ENCODE measurements around the gene STAT4.

STAT4 gene

DNA sequence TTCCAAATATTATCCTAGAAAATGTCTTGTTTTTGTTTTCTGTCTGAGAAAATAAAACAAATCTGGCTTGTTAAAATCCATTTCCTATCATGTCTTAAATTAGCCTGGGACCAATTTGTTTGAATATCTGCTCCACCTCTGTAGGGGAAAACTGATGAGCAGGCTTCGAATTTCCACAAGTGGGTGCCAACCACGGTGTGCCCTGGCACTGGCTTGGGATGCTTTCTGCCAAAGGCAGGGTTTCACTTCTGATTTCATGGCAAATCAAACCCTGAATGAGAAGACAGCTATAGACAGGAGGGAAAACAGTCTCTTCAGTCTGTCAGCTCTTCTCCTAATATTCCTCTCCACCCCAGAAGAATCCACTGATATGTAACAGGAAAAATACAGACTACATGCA, 33.7 kb upstream of the STAT4 start:
- Histone ChIP-seq H3K27me3 (ENCODE audit: control insufficient read depth, insufficient read depth, low read length) (no peaks in the 10 kb centered on the region), H3K36me3 (ENCODE audit: insufficient read depth, low read length) (no peaks in the 10 kb centered on the region), H3K9me3 (replicated peaks; ENCODE audit: low read length) (no peaks in the 10 kb centered on the region), H3K9ac (ENCODE audit: low read depth, low read length) (no peak overlapping the region), H3K4me2 (ENCODE audit: low read length) (no peak overlapping the region), H3K4me3 (ENCODE audit: low read length) (no peak overlapping the region), H3K4me1 (ENCODE audit: control insufficient read depth, insufficient read depth, low read length) (peaks cover 15% of the 10 kb centered on the region)

DNA sequence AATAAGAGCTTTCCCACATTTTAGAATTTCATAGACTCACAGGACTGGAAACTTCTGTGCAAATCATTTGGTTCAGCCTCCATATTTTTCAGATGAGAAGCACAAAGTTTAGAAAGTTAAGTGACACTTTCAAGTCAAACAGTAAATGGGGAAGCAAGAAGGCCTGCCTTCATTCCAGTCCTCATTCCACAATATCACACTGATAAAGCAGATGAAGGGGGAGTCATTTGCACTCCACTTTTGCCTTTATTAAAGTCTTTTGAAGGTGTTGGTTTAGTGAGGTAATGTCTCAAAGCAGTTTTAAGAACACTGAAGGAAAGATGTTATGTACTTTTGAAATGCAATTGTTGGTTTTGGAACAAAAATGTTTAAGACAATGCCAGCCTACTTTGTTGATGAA, 32.7 kb upstream of the STAT4 start:
- Histone ChIP-seq H3K27me3 (ENCODE audit: control insufficient read depth, insufficient read depth, low read length) (no peaks in the 10 kb centered on the region), H3K36me3 (ENCODE audit: insufficient read depth, low read length) (no peaks in the 10 kb centered on the region), H3K4me1 (ENCODE audit: control insufficient read depth, insufficient read depth, low read length) (peaks cover 15% of the 10 kb centered on the region), H3K9ac (ENCODE audit: low read depth, low read length) (no peak overlapping the region), H3K4me3 (ENCODE audit: low read length) (no peak overlapping the region), H3K4me2 (ENCODE audit: low read length) (no peak overlapping the region), H3K9me3 (replicated peaks; ENCODE audit: low read length) (no peaks in the 10 kb centered on the region)

DNA sequence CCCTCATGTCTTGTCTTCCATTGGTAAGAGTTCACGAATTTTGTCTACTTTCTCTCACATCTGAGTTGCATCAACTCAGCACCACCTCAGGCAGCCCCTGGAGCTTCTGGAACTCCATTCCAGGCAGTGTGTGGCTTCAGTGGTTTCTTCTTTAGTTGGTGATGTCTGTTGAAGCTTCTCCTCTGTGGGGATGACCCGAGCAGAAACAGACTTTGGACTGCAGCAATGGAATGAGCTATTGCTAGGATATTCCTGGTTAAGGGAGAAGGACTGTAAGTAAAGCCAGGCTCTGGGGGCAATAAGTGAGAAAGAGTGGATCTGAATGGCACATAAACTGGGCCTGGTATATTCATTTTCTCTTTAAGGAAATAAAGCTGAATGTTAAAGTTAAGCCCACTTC, 32.3 kb upstream of the STAT4 start:
- no peak overlapping the region for H3K4me3 ChIP-seq (ENCODE audit: low read length)
- H3K9me3 ChIP-seq (replicated peaks; ENCODE audit: low read length) = no peaks in the 10 kb centered on the region
- H3K36me3 ChIP-seq (ENCODE audit: insufficient read depth, low read length) = no peaks in the 10 kb centered on the region
- no peak overlapping the region for H3K9ac ChIP-seq (ENCODE audit: low read depth, low read length)
- H3K4me2 ChIP-seq (ENCODE audit: low read length) = no peak overlapping the region
- H3K27me3 ChIP-seq (ENCODE audit: control insufficient read depth, insufficient read depth, low read length) = no peaks in the 10 kb centered on the region
- peaks cover 15% of the 10 kb centered on the region for H3K4me1 ChIP-seq (ENCODE audit: control insufficient read depth, insufficient read depth, low read length)

DNA sequence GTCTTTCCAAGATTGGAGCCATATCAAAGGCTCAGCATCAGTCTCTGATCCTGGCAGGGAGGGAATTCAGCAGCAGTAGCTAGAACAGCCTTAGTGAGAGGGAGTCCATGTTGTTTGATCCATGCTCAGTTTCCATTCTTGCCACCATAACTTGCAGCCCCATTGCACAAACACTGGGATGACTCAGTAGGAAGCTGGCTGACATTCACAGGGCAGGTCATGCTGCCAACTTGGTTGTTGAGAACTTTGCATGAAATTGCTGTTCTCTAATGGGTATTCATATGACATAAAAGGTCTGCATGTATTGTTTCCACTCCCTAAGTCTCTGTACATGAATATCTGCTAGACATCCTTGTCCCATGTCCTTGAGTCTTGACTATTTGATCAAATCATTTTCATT, 29.9 kb upstream of the STAT4 start:
- no peak overlapping the region for H3K4me2 ChIP-seq (ENCODE audit: low read length)
- H3K9me3 ChIP-seq (replicated peaks; ENCODE audit: low read length) = no peaks in the 10 kb centered on the region
- no peaks in the 10 kb centered on the region for H3K27me3 ChIP-seq (ENCODE audit: control insufficient read depth, insufficient read depth, low read length)
- no peak overlapping the region for H3K4me3 ChIP-seq (ENCODE audit: low read length)
- peaks cover 15% of the 10 kb centered on the region for H3K4me1 ChIP-seq (ENCODE audit: control insufficient read depth, insufficient read depth, low read length)
- no peaks in the 10 kb centered on the region for H3K36me3 ChIP-seq (ENCODE audit: insufficient read depth, low read length)
- no peak overlapping the region for H3K9ac ChIP-seq (ENCODE audit: low read depth, low read length)

DNA sequence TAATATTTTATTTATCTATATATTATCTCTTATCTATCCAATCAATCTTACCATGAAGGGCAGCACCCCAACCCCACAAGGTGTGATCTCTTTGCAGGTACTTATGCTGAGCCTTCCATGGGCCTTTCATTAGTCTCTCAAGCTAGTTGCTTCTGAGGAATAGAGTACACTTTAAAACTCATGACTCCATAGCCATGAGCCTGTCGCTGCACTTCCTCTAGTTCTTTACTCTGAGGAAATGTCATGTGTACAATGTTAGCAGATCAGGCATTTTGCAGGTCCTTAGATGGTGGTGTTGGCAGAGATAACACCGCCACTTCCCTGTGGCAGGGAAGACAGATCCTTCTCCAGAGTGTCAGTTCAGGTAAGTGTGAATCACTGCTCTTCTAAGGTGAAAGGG, 29.5 kb upstream of the STAT4 start:
- H3K9me3 ChIP-seq (replicated peaks; ENCODE audit: low read length) = no peaks in the 10 kb centered on the region
- no peaks in the 10 kb centered on the region for H3K27me3 ChIP-seq (ENCODE audit: control insufficient read depth, insufficient read depth, low read length)
- H3K4me3 ChIP-seq (ENCODE audit: low read length) = no peak overlapping the region
- peaks cover 15% of the 10 kb centered on the region for H3K4me1 ChIP-seq (ENCODE audit: control insufficient read depth, insufficient read depth, low read length)
- no peaks in the 10 kb centered on the region for H3K36me3 ChIP-seq (ENCODE audit: insufficient read depth, low read length)
- no peak overlapping the region for H3K4me2 ChIP-seq (ENCODE audit: low read length)
- H3K9ac ChIP-seq (ENCODE audit: low read depth, low read length) = no peak overlapping the region

DNA sequence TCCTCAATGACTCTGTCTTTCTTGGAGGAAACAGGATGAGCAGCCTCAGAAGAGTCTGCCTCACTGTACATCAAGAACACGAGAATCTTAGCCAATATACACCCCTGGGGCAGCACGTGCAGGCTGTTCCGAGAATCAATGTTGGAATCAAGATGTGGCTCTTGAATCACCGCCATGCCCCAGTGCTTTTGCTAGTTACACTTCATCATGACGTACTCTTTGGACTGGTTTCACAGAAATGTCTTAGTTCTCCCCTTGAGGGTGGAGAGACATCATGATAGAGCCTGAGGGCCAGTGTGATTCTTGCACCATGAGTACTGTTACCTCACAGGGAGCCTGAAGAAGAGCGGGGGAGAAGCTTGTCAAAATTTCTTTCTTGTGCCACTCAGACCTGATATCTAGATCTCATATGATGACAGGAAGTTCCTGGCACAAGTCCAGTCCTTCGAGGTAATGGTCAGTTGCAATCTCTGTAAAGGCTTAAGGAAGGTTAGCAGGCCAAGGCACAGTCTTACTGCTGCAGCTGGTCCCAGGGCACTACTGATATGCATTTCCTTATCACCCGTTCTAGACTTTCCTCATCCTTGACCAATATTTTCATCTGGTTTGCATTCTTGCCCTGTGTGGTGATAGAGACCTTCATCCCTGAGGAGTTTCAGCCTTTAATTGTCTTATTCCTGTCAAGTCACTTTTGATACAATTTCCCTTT, 28.2 kb upstream of the STAT4 start:
- Histone ChIP-seq H3K4me1 (ENCODE audit: control insufficient read depth, insufficient read depth, low read length) (peaks cover 15% of the 10 kb centered on the region), H3K36me3 (ENCODE audit: insufficient read depth, low read length) (no peaks in the 10 kb centered on the region), H3K9me3 (replicated peaks; ENCODE audit: low read length) (no peaks in the 10 kb centered on the region), H3K27me3 (ENCODE audit: control insufficient read depth, insufficient read depth, low read length) (no peaks in the 10 kb centered on the region), H3K4me2 (ENCODE audit: low read length) (no peak overlapping the region), H3K4me3 (ENCODE audit: low read length) (no peak overlapping the region), H3K9ac (ENCODE audit: low read depth, low read length) (no peak overlapping the region)

DNA sequence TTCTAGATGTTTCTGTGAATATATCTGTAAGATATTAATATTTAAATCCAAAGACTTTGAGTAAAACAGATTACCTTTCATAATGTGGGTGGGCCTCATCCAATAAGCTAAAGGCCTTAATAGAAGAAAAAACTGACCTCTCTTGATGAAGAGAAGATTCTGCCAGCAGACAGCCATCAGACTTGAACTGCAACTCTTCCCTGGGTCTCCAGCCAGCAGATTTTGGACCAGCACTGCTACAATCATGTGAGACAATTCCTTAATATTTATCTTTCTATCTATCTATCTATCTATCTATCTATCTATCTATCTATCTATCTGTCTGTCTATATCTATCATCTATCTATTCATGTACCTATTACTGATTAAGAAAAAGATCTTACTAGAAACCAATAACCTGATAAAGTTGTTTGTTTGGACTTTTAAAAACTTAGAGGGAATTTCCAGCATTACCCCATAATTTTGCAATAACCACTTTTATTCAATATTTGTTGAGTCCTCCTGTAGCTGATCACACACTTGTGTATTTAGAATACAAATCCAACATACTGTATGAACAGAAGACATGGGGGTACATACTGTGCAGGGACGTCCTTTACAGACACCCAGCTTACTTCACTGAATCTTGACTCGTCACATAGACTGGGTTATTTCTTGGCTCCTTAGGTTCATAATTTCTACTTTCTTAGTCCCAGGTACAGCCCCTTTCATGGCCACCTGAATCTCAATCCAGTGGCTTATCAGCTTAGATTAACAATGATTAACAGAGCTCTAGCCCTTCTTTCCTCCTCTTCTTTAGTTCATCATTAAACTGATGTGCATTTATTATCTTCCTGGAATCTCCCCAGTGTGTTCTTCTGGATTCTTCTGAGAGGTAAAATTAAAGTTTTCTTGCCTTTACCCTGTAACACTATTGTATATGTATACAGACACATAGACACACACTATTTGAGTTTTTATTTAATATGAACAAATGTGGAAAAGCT, 27.2 kb upstream of the STAT4 start:
- H3K4me2 ChIP-seq (ENCODE audit: low read length) = no peak overlapping the region
- H3K4me1 ChIP-seq (ENCODE audit: control insufficient read depth, insufficient read depth, low read length) = peaks cover 14% of the 10 kb centered on the region
- no peak overlapping the region for H3K4me3 ChIP-seq (ENCODE audit: low read length)
- H3K36me3 ChIP-seq (ENCODE audit: insufficient read depth, low read length) = no peaks in the 10 kb centered on the region
- H3K27me3 ChIP-seq (ENCODE audit: control insufficient read depth, insufficient read depth, low read length) = no peaks in the 10 kb centered on the region
- H3K9ac ChIP-seq (ENCODE audit: low read depth, low read length) = no peak overlapping the region
- H3K9me3 ChIP-seq (replicated peaks; ENCODE audit: low read length) = no peaks in the 10 kb centered on the region

DNA sequence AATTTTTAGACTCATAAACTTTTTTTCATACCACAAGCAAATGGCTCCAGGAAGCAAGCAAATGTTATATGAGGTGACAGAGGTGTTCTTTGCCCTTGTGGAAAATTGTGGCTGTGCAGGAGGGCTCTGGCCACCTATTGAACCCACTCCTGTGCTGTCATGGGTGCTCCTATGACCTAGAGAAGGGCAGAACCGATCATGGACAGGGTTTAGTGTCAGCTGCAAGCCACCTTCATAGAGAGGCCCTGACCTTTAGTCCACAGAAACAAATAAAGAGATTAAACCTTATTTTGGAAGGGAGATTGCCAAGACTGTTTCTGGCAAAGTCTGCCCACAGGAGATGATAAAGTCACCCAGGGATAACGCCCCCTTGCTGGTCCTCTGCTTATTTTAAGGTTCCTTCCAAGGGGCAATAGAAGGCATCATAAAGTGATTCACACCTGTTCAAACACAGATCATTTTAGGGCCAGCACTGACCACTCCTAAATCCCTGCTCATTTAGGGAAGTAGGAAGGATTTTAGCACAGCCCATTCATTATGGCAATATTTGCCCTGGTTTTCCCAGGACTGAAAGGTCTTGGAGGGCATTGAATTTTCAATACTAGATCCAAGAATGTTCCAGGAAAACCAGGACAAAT, 26.1 kb upstream of the STAT4 start:
- Histone ChIP-seq H3K4me1 (ENCODE audit: control insufficient read depth, insufficient read depth, low read length) (peaks cover 23% of the 10 kb centered on the region), H3K9me3 (replicated peaks; ENCODE audit: low read length) (no peaks in the 10 kb centered on the region), H3K36me3 (ENCODE audit: insufficient read depth, low read length) (no peaks in the 10 kb centered on the region), H3K27me3 (ENCODE audit: control insufficient read depth, insufficient read depth, low read length) (no peaks in the 10 kb centered on the region), H3K4me3 (ENCODE audit: low read length) (no peak overlapping the region), H3K4me2 (ENCODE audit: low read length) (no peak overlapping the region), H3K9ac (ENCODE audit: low read depth, low read length) (no peak overlapping the region)

DNA sequence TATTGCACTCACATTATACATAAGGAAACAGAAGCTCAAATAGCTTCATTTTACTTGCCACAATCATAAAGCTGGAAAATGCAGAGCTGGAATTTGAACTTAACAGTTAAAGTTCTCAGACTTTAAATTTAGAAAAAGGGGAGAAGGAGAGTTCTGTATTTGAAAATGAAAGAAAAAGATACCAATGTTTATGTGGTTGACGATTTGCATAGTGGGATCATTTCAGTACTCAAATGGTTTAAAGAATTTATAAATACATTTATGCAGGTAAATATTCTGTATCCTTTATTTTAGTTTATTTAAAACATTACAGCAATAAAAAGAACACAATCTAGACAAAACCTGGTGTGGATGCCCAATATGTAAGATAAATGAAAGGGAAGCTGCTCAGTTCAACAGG, 25.5 kb upstream of the STAT4 start:
- Histone ChIP-seq H3K4me3 (ENCODE audit: low read length) (no peak overlapping the region), H3K9ac (ENCODE audit: low read depth, low read length) (no peak overlapping the region), H3K36me3 (ENCODE audit: insufficient read depth, low read length) (no peaks in the 10 kb centered on the region), H3K4me1 (ENCODE audit: control insufficient read depth, insufficient read depth, low read length) (peaks cover 28% of the 10 kb centered on the region), H3K4me2 (ENCODE audit: low read length) (no peak overlapping the region), H3K27me3 (ENCODE audit: control insufficient read depth, insufficient read depth, low read length) (no peaks in the 10 kb centered on the region), H3K9me3 (replicated peaks; ENCODE audit: low read length) (no peaks in the 10 kb centered on the region)

DNA sequence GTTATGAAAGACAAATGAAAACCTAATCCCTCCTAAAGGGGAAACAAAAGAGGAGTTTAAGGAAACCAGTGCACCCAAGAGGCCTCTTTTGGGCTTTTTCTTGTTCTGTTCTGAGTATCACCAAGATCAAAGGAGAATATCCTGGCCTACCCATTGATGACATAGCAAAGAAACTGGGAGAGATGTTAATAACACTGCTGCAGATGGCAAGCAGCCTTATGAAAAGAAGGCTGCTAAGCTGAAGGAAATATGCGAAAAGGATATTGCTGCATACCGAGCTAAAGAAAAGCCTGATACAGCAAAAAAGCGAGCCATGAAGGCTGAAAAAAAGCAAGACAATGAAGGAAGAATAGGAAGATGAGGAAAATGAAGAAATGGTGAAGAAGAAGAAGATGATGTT, 23.6 kb upstream of the STAT4 start:
- Histone ChIP-seq H3K9ac (ENCODE audit: low read depth, low read length) (no peak overlapping the region), H3K4me3 (ENCODE audit: low read length) (no peak overlapping the region), H3K27me3 (ENCODE audit: control insufficient read depth, insufficient read depth, low read length) (no peaks in the 10 kb centered on the region), H3K4me1 (ENCODE audit: control insufficient read depth, insufficient read depth, low read length) (peaks cover 35% of the 10 kb centered on the region), H3K9me3 (replicated peaks; ENCODE audit: low read length) (no peaks in the 10 kb centered on the region), H3K36me3 (ENCODE audit: insufficient read depth, low read length) (no peaks in the 10 kb centered on the region), H3K4me2 (ENCODE audit: low read length) (no peak overlapping the region)

DNA sequence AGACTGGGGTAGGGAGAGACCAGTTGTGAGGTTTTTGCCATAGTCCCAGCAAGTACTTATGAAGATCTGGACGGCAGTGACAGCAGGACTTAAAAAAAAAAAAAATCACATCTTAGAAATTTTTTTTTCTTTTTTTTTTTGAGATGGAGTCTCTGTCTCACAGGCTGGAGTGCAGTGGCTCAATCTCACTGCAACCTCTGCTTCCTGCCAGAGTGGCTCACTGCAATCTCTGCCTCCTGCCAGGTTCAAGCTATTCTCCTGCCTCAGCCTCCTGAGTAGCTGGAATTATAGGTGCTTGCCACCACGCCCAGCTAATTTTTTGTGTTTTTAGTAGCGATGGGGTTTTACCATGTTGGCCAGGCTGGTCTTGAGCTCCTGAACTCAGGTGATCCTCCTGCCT, 22.4 kb upstream of the STAT4 start:
- Histone ChIP-seq H3K4me2 (ENCODE audit: low read length) (no peak overlapping the region), H3K9ac (ENCODE audit: low read depth, low read length) (peak overlapping the region; percentile 39), H3K9me3 (replicated peaks; ENCODE audit: low read length) (no peaks in the 10 kb centered on the region), H3K4me3 (ENCODE audit: low read length) (no peak overlapping the region), H3K36me3 (ENCODE audit: insufficient read depth, low read length) (no peaks in the 10 kb centered on the region), H3K4me1 (ENCODE audit: control insufficient read depth, insufficient read depth, low read length) (peaks cover 42% of the 10 kb centered on the region), H3K27me3 (ENCODE audit: control insufficient read depth, insufficient read depth, low read length) (no peaks in the 10 kb centered on the region)
